Ovary (tissue), 9 donors: ENCODE data around the gene THAP5. TPM values are rescaled to one million over a fixed set of nuclear protein-coding genes. Genes with fewer than 3 reads are reported as not detected.

Experiments used
- DNase-seq, 5 donors: peaks; one replicate each; pipeline ENCODE4 v3.0.0-alpha.2; 2019 to 2020
- H3K27ac ChIP-seq, 2 donors: fragments of 200-600 bp; one replicate each; pipeline versions ENCODE4 v1.5.1 to v1.8.0; 2019 to 2022
- H3K27me3 ChIP-seq: fragments of 200-600 bp; one replicate; pipeline ENCODE4 v1.8.0; 2022
- H3K36me3 ChIP-seq: fragments of 200-600 bp; sonication (generic); one replicate; pipeline ENCODE4 v1.5.1; 2019
- H3K4me1 ChIP-seq: one replicate; pipeline ENCODE4 v1.8.1; 2013; ENCODE audit warnings: mild to moderate bottlenecking, moderate library complexity; ENCODE audit not compliant: insufficient read depth
- H3K4me3 ChIP-seq: fragments of 200-600 bp; sonication (generic); one replicate; pipeline ENCODE4 v1.5.1; 2017
- H3K9me3 ChIP-seq, 2 donors: fragments of 200-600 bp in 1 of 2; sonication (generic) in 1 of 2; one replicate each; pipeline versions ENCODE4 v1.5.1 to v1.8.1; 2013 to 2019; ENCODE audit warnings: mild to moderate bottlenecking in 1 of 2, moderate library complexity in 1 of 2
- EP300 ChIP-seq: sonication (generic); formaldehyde crosslinking; IDR thresholded peaks from one replicate; pipeline ENCODE4 v1.6.1; 2017; ENCODE audit warnings: antibody characterized with exemption
- POLR2A ChIP-seq: fragments of 450-650 bp; IDR thresholded peaks from one replicate; pipeline ENCODE4 v1.6.1; 2017; ENCODE audit warnings: antibody characterized with exemption, mild to moderate bottlenecking, moderate library complexity
- WGBS, 3 donors: extraction: QIAGEN DNeasy Blood & Tissue Kit in 1 of 3; methylation state at CpG; one replicate each; pipeline versions ENCODE4 v1.1.5 to v1.1.7; 2013 to 2017; 5-methylcytosine and 5-hydroxymethylcytosine counted together
- intact Hi-C, 4 donors: fragments of 100-400 bp; cut with DNase I; formaldehyde crosslinking; loops; one replicate each; pipeline versions ENCODE4 v1.11.0 to v1.15.1; 2022 to 2023
- polyA plus RNA-seq, 2 donors: library from polyadenylated mRNA; stranded (reverse); fragments of 200-250 nt in 1 of 2; fragments of 350-450 nt in 1 of 2; fragmentation: Illumina TruSeq in 1 of 2; extraction: RNeasy Lipid Tissue Mini Kit (QIAGEN cat#74804) in 1 of 2; gene quantifications; one replicate each; pipeline ENCODE4 v1.2.3, GENCODE V29; 2013 to 2014
- total RNA-seq, 7 donors: library from RNA; depleted of rRNA in 2 of 7; stranded (reverse); fragments of >200 nt in 2 of 7; fragmentation: NEBNext Ultra II Directional in 3 of 7; extraction: Animal tissue kit (Norgen Biotek cat#: 25700) in 3 of 7; gene quantifications; one replicate each; pipeline versions ENCODE4 v1.1.0 to v1.2.4, GENCODE V29; 2016 to 2023
- TF ChIP-seq, protein P1 (sequence below), 3 donors: fragments of 450-650 bp in 2 of 3; fragments of 200-600 bp in 1 of 3; IDR thresholded peaks; one replicate each; pipeline versions ENCODE4 v1.5.1 to v1.8.0; 2016 to 2022; ENCODE audit warnings: antibody characterized with exemption in 3 of 3, mild to moderate bottlenecking in 1 of 3
- donor health status: DM: no; HTN: no; CAD: no; lungs with moderate emphysema.
- donor health status: DM: no; HTN: no; CAD: no.
- donor health status: Bipolar disorder and iron deficiency.
- donor health status: DM: yes; HTN: yes; CAD: no.
- donor health status: DM: no; HTN: no; CAD: no.
- donor health status: DM: yes; HTN: yes; CAD: no.

THAP5 gene
- total and polyA plus RNA-seq, 9 donors = 17.0 to 44.5 (median 36.4) TPM

DNA sequence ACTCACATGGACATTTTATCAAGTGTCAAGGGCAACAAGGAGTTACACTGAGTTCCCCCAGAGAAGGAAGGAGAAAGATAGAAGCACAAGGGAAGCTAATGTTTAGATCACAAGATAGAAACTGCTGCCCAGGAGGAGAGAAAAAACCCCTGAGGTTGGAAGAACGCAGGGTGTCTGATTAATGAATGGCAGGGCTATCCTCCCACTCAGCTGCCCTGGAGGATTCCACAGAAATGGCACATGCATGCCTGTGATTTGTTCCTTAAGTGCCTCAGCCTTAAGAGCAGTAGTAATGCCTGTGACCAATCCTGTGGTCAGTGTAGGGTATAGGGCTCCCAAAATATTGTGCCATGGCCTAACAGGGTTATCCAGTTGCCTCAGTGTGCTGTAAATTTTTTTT lies 20.4 kb upstream of the THAP5 start:
- Histone ChIP-seq H3K36me3 (no peaks in the 10 kb centered on the region), H3K27ac (no peak overlapping the region), H3K27me3 (no peaks in the 10 kb centered on the region), H3K9me3 (no peaks in the 10 kb centered on the region), H3K4me3 (no peak overlapping the region), H3K4me1 (no peaks in the 10 kb centered on the region)
- intact Hi-C loops = no loop called here
- TF ChIP-seq EP300 (no peak), POLR2A (no peak)
- TF ChIP-seq, protein P1, sequence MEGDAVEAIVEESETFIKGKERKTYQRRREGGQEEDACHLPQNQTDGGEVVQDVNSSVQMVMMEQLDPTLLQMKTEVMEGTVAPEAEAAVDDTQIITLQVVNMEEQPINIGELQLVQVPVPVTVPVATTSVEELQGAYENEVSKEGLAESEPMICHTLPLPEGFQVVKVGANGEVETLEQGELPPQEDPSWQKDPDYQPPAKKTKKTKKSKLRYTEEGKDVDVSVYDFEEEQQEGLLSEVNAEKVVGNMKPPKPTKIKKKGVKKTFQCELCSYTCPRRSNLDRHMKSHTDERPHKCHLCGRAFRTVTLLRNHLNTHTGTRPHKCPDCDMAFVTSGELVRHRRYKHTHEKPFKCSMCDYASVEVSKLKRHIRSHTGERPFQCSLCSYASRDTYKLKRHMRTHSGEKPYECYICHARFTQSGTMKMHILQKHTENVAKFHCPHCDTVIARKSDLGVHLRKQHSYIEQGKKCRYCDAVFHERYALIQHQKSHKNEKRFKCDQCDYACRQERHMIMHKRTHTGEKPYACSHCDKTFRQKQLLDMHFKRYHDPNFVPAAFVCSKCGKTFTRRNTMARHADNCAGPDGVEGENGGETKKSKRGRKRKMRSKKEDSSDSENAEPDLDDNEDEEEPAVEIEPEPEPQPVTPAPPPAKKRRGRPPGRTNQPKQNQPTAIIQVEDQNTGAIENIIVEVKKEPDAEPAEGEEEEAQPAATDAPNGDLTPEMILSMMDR (IDR thresholded peaks at IDR 0.05) = no peak
- 39 to 52% (median 47%) methylated on average over 1 of the region's 1 CpG for WGBS, 3 donors
- DNase-seq = no peak

DNA sequence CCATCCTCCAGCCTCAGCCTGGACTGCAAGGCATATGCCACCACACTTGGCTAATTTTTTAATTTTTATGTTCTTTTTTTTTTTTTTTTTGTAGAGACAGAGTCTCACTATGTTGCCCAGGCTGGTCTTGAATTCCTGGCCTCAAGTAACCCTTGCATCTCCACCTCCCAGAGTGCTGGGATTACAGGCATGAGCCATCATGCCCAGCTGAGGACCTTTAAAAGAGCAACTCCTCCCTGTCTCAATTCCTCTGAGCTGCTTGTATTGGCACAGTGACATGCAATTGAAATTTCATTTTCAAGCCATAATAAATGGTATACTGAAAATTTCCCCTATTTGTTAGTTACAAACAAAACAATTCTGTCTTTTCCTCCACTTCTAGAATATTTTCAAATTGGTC lies 19.7 kb upstream of the THAP5 start:
- no peak for TF ChIP-seq POLR2A
- no peak for TF ChIP-seq EP300
- TF ChIP-seq, protein P1 (IDR thresholded peaks at IDR 0.05) = no peak
- no peak overlapping the region for H3K4me3 ChIP-seq
- no peaks in the 10 kb centered on the region for H3K36me3 ChIP-seq
- no peak overlapping the region for H3K27ac ChIP-seq
- no peaks in the 10 kb centered on the region for H3K4me1 ChIP-seq
- no peaks in the 10 kb centered on the region for H3K9me3 ChIP-seq
- DNase-seq = no peak
- H3K27me3 ChIP-seq = no peaks in the 10 kb centered on the region
- intact Hi-C loops = no loop called here

DNA sequence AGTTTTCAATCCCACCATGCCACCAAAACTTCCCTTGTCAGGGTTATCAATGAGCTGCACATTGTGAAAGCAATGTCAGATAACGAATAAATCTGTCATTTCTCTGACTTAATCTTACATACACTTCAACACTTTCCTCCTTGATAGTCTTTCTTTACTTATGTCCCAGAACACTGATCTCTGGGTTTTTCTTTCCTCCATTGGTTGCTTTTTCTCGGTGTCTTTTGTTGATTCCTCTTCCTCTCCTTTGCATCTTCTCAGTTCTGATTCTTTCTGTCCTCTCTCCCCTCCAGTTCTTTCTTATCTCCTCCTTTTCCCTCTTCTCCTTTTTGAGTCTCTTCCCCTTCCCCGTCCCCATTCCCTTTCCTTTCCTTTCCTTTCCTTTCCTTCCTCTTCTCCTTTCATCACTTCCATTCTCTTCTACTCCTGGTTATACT lies 16.8 kb upstream of the THAP5 start:
- Histone ChIP-seq H3K27me3 (no peaks in the 10 kb centered on the region), H3K9me3 (no peaks in the 10 kb centered on the region), H3K27ac (no peak overlapping the region), H3K4me3 (no peak overlapping the region), H3K4me1 (no peaks in the 10 kb centered on the region), H3K36me3 (no peaks in the 10 kb centered on the region)
- 56 to 85% (median 77%) methylated on average over 2 to 3 of the region's 3 CpGs for WGBS, 3 donors
- DNase-seq = no peak
- intact Hi-C loops = no loop called here
- TF ChIP-seq EP300 = no peak
- TF ChIP-seq, protein P1 (IDR thresholded peaks at IDR 0.05) = no peak
- no peak for TF ChIP-seq POLR2A

DNA sequence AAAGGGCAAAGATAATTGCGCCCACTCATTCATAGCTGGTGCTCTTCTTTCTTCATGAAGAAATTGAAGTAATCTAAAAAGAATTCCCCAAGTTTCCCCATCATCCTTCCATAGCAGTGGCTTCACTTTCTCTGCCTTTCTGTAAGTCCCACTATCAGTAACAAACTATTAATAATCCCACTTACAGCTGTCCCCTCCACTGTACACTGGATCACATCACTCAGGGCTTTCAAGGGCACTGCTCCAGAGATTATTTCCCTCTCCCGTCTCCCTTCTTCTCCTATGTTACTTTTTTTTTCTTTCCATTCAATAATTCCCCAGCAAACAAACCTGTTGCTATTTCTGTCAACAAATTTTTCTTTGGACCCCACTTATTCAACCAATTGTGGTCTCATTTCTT lies 16.3 kb upstream of the THAP5 start:
- no peak for DNase-seq
- TF ChIP-seq, protein P1 (IDR thresholded peaks at IDR 0.05) = no peak
- TF ChIP-seq POLR2A = no peak
- no peak for TF ChIP-seq EP300
- H3K4me3 ChIP-seq = no peak overlapping the region
- H3K36me3 ChIP-seq = no peaks in the 10 kb centered on the region
- no peaks in the 10 kb centered on the region for H3K27me3 ChIP-seq
- 59 to 65% (median 62%) methylated on average over 2 of the region's 2 CpGs for WGBS, 3 donors
- no peaks in the 10 kb centered on the region for H3K9me3 ChIP-seq
- intact Hi-C loops = no loop called here
- no peak overlapping the region for H3K27ac ChIP-seq
- H3K4me1 ChIP-seq = no peaks in the 10 kb centered on the region

DNA sequence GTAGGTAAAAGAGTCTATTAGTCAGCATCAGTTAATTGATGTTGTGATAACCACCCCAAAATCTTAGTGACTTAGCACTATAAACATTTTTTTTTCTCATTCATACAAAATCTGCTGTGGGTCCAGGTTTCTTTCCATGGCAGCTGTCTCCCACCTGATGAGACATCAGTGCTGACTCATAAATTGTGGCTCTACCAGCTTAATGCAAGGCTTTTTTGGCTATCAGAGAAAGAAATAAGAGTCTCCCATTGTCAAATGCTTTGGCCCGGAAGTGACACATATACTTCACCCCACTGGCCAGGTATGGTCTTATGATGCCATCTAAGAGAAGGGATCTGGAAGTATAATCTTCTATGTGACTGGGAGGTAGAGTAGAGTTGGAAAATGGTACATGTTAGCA lies 14.7 kb upstream of the THAP5 start:
- TF ChIP-seq EP300 (no peak), POLR2A (no peak)
- TF ChIP-seq, protein P1 (IDR thresholded peaks at IDR 0.05) = no peak
- peaks cover 0 to 7% of the 10 kb centered on the region in 2 donors for H3K9me3 ChIP-seq
- H3K27me3 ChIP-seq = no peaks in the 10 kb centered on the region
- H3K4me3 ChIP-seq = no peak overlapping the region
- intact Hi-C loops = no loop called here
- WGBS, 3 donors = 87 to 93% (median 88%) methylated on average over 1 of the region's 1 CpG
- H3K27ac ChIP-seq = no peak overlapping the region
- no peaks in the 10 kb centered on the region for H3K4me1 ChIP-seq
- no peak for DNase-seq
- no peaks in the 10 kb centered on the region for H3K36me3 ChIP-seq
